CD4-positive, alpha-beta T cell treated with Interleukin-6 for 4 hours (primary cell): Measurements from ENCODE around the gene NTPCR.
"Not testable (repeated sequence)": the region's sequence is repeated elsewhere in the genome, so short reads cannot be mapped to it uniquely, and the experiment has no call there.

ENCODE experiments used
- DNase-seq: peaks from one replicate; pipeline ENCODE4 v3.0.0-alpha.2; 2020; ENCODE audit warnings: mixed read lengths

Gene NTPCR

DNA sequence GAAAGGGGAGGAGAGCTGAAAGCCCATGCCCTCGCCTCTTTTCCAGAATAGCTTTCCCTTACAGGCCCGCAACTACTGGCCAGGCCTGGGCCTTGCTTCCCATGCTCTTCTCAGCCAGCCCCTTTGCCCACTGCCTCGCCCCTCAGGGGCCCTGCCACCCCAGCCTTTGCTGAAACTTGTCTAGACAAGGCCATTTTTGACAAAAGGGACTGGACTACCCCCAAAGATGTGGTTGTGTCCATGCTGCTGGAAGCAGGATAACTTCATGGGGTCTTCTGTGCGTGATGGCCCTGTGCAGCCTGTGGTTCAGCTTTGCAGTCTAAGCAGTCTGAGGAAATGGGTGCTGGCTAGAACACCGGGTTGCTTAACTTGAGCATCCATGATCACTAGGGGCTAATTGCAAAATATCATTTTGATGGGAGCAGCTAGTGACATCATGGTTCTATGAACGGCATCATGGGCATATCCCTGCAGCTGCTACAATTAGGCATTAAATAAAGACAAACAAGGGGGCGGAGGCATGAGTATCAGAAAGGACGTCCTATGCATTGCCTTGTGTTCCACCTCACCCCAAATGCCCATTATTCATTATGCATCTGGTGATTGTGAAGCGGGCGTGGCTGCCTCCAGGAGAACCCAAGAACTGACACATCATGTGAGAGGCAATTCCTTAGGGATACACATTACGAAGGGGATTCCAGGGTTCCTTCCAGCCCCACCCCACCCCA lies 36.8 kb downstream of the NTPCR start:
- DNase-seq: no peak

GRCh38 chr1:232987774-232988140 lies 37.3 kb downstream of the NTPCR start:
- no peak for DNase-seq

DNA sequence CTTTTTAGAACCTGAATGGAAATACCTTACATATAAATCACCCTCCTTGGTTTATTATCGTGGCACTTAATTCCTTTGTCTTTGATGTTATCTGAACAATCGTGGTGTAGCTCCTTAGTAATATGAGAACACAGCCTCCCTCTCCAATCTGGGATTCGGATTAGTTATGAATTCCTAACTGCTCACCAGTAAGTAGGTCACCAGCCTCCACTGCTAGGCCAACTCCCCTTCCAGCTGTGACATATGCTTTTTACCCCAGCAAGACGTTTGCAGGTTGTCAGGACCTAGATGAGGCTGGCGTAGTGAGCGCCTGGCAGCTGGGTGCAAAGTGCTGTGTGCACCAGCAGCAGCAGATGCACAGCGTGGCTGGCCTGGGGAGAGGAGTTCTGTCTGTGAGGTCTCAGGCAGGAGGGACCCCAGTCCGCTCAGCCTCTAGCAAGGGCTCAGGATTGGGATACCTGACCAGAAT lies 38.2 kb downstream of the NTPCR start:
- no peak for DNase-seq

- DNase-seq: no peak
Measured at GRCh38 chr1:232990176-232991128, 40.0 kb downstream of the NTPCR start.

DNA sequence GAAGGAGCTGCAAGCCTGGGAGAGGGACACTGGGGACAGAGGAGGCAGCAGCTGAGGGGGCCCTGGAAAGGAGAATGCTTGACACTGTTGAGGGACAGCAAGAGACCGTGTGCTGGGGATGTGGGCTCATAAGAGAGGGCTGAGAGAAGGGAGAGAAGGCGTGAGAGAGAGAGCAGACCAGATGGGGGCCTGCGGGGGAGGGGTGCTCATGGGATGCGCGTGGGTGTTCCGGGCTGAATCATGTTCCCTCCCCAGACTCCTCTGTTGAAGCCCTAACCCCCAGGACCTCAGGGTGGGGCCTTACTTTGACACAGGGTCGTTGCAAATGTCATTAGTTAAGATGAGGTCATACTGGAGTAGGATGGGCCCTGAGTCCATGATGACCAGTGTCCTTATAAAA lies 40.8 kb downstream of the NTPCR start:
- no peak for DNase-seq

GRCh38 chr1:232992227-232992626 lies 41.8 kb downstream of the NTPCR start:
- DNase-seq: no peak

- no peak for DNase-seq
Measured at GRCh38 chr1:232993555-232993954, 43.1 kb downstream of the NTPCR start.

DNA sequence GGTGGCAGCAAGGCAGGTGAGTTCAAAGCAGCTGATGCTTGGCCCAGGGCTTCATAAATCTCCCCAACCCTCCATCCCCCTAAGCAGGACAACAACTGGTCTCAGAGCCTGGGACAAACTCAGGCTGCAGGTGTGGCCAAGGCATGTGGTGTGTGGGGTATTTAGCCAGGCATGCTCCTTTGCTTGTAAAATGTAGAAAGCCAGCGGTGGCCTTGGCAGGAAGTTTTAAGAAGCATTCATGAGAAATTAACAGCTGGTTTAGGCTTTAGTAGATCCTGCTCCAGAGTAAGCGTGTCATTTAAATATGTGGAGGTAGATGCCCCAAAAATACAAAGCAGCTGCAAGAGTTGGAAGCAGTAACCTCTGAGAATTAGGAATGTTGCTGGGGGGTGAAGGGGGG lies 44.8 kb downstream of the NTPCR start:
- DNase-seq: no peak

DNA sequence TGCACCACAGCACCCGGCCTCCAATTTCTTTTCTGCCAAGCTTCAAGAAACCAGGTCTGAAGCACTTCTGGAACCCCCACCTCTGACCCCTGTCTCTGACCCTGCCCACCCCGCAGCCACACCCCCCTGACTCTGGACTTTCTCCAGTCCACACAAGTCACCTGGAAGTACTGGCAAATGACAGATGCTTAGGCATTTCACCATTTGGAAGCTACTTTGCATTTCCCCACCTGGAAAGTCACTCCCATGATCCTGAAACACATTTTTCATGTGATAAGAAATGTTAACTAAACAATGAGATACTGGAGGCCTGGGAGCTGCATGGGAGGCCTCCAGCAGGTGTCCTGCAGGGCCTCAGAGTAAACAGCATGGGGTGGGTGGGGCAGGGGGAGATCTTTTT lies 45.7 kb downstream of the NTPCR start:
- DNase-seq: no peak

DNA sequence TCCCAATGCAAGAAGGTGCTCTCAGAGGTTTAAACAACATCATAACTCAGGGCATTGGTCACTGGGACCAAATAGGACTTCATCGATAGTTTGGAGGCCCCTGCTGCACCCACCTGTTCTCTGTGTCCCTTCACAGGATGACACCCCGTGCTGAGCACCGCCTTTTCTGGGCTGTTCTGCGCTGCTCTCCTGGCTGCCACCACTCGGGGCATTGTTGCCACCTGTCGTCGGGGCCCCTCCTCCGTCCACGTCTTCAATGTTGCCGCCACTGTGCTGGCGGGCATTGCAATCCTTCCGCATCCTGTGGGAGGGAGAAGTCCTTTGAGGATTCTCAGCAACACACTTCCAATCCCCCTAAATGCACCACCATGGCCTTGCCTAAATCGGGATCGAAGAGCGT lies 47.7 kb downstream of the NTPCR start:
- DNase-seq: no peak

DNA sequence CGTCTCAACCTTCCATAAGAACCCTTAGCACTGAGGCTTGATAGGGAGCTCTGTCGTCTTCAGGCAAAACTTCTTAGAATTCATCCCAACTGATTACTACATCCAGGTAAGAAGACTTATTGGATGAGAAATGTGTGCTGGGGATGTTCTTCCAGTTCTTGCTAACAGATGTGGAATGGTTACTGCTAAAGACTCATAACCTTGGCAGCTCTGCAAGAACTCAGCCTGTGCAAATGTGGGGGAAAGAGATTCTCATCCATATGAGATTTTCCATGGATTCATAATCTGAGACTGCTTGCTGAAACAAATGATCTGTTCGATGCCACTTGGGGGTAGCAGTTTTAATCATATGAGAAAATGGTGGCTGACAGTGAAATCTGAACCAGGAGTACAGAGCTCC lies 48.2 kb downstream of the NTPCR start:
- DNase-seq: no peak

DNA sequence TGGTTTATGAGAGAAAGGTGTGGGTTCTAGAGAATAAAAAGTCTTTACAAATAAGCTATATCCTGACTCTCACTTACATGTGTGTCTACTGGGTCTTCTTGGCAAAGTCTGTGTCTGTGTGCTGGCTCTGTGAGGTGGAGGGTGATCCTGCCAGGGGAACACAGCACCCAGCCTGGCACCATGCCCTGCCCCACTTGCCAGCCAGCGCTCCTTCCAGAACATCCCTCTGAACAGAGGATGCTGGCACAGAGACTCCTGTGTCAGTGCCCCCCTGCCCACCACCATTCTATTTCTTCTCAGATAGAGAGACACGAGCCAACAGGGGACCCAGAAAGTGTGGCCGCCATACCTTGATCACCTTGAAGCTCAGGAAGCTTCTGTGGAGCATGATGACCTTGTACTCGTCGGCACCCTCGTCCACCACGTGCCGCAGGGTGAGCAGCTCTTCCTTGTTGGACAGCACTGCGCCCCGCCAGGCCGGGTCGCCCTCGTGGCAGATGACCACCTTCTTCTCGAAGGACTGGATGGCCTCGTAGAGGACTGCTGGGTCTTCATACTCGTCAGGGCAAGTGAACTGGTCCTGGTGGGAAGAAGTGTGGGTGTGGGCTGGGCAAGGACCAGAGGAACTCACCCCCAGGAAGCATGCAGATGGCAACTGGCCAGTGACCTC lies 49.7 kb downstream of the NTPCR start:
- no peak for DNase-seq

DNA sequence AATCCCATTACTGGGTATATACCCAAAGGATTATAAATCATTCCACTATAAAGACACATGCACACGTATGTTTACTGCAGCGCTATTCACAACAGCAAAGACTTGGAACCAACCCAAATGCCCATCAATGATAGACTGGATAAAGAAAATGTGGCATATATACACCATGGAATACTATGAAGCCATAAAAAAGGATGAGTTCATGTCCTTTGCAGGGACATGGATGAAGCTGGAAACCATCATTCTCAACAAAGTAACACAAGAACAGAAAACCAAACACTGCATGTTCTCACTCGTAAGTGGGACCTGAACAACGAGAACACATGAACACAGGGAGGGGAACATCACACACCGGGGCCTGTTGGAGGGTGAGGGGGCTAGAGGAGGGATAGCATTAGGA lies 53.2 kb downstream of the NTPCR start:
- DNase-seq: not testable (repeated sequence)

GRCh38 chr1:233004451-233004850 lies 54.0 kb downstream of the NTPCR start:
- no peak for DNase-seq

GRCh38 chr1:233005156-233005555 lies 54.7 kb downstream of the NTPCR start:
- DNase-seq: no peak

DNA sequence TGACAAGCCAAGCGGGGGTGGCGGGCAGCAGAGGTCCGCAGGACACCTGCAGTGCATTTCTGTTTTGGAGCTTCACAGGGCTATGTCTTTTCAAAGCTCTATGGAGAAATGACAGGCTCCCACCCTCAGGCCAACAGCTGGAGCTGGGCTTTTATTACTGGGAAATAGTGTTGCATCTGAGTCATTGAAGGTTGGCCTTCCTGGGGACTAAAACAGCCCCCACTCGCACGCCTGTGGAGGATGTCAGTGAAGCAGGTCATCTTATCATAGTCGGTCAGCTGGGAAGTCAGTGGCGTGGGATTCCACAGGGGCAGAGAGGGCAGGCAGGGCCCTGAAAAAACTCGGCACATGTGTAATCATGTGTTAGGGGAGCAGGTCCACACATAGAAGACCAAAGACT lies 55.3 kb downstream of the NTPCR start:
- DNase-seq: no peak

DNA sequence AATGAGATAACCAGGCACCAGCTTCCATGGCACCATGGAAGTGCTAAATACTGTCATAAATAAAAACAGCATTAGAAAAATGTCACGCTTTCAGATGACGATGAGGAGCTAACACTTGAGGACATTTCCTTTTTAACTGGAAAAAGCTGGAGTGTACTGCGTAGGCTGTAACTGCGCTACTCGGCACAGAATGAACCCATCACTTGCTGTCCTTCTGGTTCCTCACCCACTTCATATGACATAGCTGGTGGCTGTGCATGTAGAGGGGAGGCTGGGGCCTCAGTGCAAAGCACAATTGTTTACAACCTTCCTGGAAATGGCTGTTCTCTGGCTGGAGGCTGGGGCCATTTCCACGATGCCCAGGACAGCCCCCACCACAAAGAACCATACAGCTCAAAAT lies 55.7 kb downstream of the NTPCR start:
- DNase-seq: no peak

- DNase-seq: no peak
Measured at GRCh38 chr1:233006541-233006973, 56.1 kb downstream of the NTPCR start.

- no peak for DNase-seq
Measured at GRCh38 chr1:233010146-233010545, 59.7 kb downstream of the NTPCR start.

GRCh38 chr1:233012021-233012420 lies 61.6 kb downstream of the NTPCR start:
- no peak for DNase-seq

DNA sequence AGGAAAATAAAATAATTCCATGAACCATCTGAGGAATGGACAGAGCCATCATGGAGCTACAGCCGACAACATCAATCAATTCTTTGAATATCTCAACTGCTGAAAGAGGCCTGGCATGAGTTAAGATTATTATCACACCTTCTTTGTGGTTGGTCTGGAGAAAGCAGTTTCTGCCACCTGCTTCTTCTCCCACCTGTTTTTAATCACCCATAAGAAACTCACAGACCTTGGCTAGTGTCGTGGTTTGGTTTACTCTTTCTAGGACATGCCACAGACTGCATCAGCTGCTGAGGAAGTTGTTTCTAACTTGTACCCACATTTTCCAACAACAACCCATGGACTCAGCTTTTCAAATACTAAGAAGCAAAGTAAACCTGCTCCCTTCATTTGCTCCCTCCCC lies 65.6 kb downstream of the NTPCR start:
- DNase-seq: no peak

DNA sequence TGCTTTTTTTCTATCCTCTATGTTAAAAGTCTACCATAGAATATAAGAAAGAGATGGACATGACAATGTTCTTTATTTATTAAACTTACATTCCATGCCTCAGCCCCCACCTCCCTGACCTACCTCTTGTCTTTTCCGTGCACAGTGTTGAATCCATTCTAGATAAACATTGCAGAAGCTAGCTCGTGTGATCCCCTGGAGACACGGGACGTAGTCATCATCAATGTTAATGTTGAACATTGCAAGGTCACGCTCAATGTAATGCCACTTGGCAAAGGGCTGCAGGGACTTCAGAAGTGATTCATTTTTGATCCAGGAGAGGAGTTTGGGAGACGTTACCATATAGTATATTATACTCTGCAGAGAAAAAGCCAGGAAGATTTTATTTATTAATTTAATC lies 66.4 kb downstream of the NTPCR start:
- no peak for DNase-seq

DNA sequence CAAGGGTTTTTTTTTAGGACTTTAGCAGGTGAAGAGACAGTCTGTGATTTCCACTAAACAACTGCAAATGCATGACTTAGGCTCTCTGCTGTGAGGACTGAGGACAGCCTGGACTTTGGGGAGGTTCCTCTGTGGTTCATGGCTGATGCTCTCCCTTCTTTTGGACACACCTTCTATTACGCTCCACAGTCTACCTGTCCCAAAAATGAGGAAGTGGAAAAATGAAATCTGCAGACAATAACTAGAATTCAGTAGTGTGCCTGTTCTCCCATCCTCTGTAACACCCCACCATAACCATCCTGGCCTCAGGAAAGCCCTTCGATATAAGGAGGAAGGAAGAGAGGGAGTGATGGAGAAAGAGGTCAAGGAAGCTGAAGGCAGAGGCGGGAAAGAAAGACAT lies 68.7 kb downstream of the NTPCR start:
- DNase-seq: no peak
